SK-N-DZ (cell line): ENCODE data around the gene KCNRG. TPM values are rescaled to one million over a fixed set of nuclear protein-coding genes. Genes with fewer than 3 reads are reported as not detected.
"Not testable (repeated sequence)": the region's sequence is repeated elsewhere in the genome, so short reads cannot be mapped to it uniquely, and the experiment has no call there.

Experiments used
- DNase-seq: peaks from one replicate; pipeline ENCODE4 v3.0.0-alpha.2; 2015; ENCODE audit warnings: low spot score
- polyA plus RNA-seq, 2 experiments: library from polyadenylated mRNA; depleted of rRNA; stranded (reverse); fragments of >200 nt; gene quantifications; 2 replicates each; pipeline ENCODE4 v1.2.3, GENCODE V29; 2014

Gene KCNRG, protein sequence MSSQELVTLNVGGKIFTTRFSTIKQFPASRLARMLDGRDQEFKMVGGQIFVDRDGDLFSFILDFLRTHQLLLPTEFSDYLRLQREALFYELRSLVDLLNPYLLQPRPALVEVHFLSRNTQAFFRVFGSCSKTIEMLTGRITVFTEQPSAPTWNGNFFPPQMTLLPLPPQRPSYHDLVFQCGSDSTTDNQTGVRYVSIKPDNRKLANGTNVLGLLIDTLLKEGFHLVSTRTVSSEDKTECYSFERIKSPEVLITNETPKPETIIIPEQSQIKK
- polyA plus RNA-seq (2014; cell fraction: cytosol; rRNA removed): 1.3 and 1.4 TPM in 2 replicates
- polyA plus RNA-seq (2014; cell fraction: nucleus; rRNA removed): 0.37 and 0.61 TPM in 2 replicates

DNA sequence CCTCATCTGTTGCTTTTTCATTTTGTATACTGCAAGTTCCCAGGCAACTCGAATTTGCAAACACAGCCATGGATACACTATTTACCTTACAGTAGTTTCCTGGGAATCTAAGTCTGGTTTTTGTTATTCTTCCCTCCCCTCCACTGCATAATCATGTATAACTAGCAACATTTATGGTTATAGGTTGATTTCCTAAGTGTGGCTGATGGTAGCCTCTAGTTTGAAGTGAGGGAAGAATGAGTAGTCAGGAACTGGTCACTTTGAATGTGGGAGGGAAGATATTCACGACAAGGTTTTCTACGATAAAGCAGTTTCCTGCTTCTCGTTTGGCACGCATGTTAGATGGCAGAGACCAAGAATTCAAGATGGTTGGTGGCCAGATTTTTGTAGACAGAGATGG lies at the start of gene KCNRG:
TSS of gene KCNRG (plus strand) at position 187 of the 400 bp plus-strand sequence. CDS start at position 237, 50 bp downstream.
- no peak for DNase-seq

- DNase-seq: no peak
Observed at GRCh38 chr13:49967456-49967855, 47.8 kb upstream of the KCNRG start.

DNA sequence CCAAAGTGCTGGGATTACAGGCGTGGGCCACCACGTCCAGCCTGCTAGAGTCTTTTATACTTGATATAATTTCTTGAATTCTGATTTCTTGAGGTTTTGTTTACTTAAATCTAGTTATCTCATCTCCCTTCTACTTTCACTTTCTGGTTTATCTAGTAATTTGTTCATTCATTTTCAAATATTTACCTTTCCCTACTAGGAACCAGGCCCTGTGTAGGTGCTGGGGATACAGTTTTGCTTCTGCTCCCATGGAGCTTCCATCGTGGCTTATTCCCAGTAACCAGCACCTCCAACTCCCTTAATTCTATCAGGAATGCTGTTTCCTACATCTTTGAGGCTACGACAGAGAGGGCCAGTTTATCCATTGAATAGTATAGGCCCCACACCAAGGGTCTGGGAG lies 42.5 kb upstream of the KCNRG start:
- no peak for DNase-seq

GRCh38 chr13:49975826-49976225 lies 39.4 kb upstream of the KCNRG start:
- DNase-seq: no peak

DNA sequence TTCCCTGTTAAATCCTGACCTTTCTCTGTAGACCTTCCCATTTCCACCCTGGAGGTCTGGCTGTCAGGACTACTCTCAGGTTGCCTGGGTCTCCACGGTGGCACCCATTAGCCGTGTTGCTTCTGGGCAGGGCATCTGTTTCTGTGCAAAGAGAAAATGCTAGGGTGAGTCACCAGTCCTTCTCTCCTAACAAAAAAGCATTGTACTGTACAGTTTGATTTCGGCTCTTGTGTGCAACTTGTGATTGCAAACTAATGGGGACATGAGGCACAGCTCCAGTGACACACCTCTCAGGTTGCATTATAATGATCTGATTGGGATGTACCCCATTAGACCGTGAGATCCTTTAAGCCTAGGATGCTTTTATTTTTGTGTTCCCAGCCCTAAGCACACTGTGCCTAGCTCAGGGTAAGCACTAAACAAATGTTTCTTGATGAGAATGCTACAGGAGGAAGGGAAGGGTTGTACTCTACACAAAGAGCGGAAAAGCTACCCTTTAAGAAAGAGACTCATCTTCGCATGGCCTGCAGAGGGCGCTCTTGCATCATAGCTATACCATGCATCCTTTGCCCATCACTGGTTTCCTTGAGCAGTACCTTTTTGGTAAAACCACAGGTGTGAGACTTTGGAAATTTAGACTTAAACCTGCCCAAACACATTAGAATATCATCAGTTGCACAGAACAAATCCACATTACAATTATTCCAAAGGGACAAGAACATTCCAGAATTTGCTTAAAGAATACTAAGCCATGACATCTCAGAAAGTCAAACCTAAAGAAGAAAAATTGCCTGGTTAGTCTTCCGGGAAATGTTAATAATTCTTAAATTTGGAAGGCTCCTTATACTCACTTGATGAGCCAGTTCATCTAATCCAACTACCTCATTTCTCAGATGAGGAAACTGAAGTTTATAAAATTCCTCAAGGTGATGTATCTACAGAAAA lies 38.7 kb upstream of the KCNRG start:
- peak; percentile 73 for DNase-seq

DNA sequence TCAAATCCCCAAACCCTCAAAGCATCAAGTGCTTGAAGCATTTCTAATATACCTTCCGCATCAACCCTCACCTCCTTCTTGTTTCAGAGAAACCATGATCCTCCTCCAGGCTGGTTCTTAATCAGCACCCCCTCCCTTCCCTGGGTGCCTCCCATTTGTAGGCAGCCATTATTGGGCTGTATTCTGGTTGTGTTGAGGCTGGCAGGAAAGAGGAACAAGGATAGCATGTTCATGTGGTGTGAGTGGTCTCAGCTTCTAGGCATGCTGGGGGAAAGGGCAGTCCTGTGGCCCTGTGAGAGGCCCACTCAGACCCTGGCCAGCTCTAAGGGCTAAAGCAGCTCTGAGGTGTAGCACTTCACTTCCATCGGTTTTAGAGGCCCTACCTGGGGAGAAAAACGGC lies 37.3 kb upstream of the KCNRG start:
- no peak for DNase-seq

- DNase-seq: no peak
Observed at GRCh38 chr13:49980266-49980665, 35.0 kb upstream of the KCNRG start.

GRCh38 chr13:49985129-49985528 lies 30.1 kb upstream of the KCNRG start:
- no peak for DNase-seq

GRCh38 chr13:49986471-49986870 lies 28.8 kb upstream of the KCNRG start:
- no peak for DNase-seq

- DNase-seq: not testable (repeated sequence)
Observed at GRCh38 chr13:49990612-49991011, 24.6 kb upstream of the KCNRG start.

- no peak for DNase-seq
Observed at GRCh38 chr13:49993111-49993510, 22.1 kb upstream of the KCNRG start.

GRCh38 chr13:49993666-49994065 lies 21.6 kb upstream of the KCNRG start:
- DNase-seq: no peak

DNA sequence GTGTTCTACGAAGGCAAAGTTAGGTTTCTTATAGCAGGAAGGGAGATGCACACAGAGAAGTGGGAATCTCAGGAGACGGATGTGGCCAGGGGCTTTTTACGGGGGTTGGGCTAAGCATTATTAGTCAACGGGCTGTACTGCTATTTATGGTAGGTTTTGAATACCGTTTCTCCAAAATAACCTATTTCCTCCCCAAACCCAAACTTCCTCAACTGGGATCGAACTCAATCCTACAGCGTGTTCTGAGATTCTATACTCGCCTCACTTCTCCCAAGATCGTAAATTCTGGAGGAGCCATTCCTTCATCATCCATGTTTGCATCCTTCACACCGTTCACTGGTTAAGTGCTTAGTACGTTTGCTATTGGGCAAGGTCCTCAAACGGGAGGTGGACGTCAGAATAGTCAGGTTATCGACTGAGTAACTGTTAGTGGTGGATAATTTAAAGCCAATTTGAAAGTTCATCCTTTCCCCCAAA lies 19.6 kb upstream of the KCNRG start:
- no peak for DNase-seq

- DNase-seq: peak; percentile 89
Observed at GRCh38 chr13:49996161-49996915, 18.9 kb upstream of the KCNRG start.

DNA sequence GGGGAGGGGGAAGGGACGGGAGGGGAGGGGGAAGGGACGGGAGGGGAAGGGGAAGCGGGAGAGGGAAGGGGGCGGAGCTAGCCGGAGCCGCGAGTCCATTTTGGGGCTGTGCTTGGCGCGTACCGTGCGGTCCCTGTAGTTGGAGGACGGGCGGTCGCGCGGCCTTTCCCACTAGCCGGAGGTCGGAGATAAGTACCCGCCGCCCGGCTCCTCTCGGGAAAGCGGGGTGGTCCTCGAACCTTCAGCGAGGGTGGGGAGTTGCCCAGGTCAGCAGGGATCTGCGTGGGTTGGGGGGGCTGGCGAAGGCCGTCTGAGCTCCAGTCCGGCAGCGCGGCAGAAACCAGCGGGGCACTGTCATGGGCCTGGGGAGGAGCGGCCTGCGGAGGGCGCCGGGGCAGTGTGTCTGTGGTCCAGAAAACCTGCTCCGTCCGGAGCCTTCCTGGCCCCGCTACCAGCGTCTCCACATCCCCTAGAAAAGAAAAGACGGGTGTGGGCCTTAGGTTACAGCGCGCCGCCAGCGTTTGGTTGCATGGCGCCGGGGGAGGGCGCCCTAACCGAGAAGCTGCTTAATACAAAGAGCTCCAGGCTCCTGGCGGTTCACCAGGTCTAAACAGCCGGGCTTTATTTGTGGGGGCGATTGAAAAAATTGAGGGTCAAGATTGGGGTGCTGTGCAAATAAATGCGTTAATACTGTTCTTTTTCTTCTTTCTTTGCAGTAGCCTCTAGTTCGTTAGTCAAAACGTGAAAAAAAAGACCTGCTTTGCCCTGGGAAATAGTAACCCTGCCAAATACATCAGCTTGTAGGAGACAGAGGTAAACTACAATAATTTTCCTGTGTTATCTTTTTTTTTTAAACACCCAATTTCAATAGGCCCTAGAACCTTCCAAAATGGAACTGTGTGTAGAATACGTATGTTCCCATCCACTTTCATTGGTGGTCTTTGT lies 18.0 kb upstream of the KCNRG start, which contains the start of gene TRIM13:
TSS of gene TRIM13 (plus strand) at position 92 of the 945 bp plus-strand sequence. CDS start 14,899 bp downstream, outside the sequence.
- DNase-seq: peak; percentile 90

DNA sequence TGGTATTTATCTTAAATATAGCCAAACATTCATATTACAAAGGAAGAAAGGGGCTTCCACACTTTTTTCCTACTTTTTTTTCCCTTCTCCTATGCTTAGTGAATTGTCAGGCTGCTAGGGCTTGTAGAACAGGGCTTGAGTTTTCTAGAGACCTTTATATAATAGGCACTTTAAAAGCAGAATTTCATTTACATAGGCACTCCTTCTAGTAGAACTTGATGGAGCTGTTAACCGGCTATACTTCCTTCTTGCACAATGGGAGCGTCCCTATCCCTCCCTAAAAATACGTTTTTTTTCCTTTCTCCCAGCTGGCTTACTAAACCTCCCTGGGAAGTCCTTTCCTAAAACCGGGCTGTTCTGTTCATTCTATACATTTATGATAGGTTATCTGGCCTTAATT lies 17.3 kb upstream of the KCNRG start:
- DNase-seq: no peak

- no peak for DNase-seq
Observed at GRCh38 chr13:49998714-49999624, 16.3 kb upstream of the KCNRG start.

DNA sequence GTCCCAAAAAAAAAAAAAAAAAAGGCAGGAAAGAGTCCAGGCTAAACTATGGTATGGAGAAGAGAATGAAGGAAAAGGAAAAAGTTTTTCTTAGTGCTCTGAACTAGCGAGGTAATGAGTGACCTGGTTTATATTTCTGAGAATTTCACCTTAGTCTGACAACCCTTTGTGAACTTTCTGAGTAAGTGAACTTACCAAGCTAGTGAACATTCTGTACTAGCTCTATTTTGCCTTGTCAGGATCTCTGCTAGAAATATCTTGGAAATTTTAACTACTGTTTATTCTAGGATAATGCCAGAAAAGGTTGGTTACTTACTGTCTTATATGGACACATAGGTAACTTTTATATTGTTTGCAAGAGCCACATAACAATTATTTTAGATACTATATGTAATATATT lies 14.0 kb upstream of the KCNRG start:
- no peak for DNase-seq

GRCh38 chr13:50006426-50007135 lies 8.7 kb upstream of the KCNRG start:
- no peak for DNase-seq
